GM20000 (cell line): ENCODE results near the gene TCFL5.

Source experiments
- DNase-seq: peaks from one replicate; pipeline ENCODE4 v3.0.0; 2012; ENCODE audit warnings: low spot score
- CTCF ChIP-seq: IDR thresholded peaks from 2 replicates; pipeline ENCODE4 v1.5.1; 2012; ENCODE audit warnings: mild to moderate bottlenecking, control low read depth; ENCODE audit errors: extremely low read depth, missing control alignments

The TCFL5 gene

DNA sequence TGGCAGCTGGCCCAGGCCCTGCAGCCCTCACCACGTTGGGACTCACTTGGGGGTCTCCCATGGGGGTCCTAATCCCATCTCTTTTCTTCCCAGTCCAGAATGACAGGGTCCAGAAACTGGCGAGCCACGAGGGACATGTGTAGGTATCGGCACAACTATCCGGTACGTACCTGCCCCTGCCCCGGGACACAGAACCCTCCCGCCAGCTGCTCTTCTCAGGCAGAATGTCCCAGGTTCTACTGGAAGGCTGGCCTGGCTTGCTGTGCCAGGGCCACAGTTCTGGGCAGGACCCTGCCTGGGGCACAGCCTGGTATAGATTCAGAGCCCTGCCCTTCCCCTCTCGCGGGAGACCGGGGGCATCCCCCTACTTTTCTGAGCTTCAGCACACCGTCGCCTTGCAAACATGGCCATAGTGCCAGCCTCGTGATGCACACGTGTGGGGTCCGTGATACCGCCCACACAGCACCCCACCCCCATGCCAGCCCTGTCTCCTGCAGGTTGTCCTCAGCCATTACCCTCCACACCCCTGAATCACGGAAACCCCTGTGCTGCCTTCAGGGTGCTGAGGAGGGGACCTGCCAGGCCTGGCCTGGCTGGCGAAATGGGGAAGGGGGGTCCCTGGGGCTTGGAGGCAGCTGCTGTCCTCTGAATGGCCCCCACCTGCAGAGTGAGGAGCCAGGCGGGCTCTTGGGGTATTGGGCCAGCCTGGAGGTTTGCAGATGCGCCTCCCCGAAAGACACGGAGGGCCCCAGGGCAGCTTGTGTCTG, 54.0 kb downstream of the TCFL5 start:
- no peak for DNase-seq
- TF ChIP-seq CTCF, result no peak

DNA sequence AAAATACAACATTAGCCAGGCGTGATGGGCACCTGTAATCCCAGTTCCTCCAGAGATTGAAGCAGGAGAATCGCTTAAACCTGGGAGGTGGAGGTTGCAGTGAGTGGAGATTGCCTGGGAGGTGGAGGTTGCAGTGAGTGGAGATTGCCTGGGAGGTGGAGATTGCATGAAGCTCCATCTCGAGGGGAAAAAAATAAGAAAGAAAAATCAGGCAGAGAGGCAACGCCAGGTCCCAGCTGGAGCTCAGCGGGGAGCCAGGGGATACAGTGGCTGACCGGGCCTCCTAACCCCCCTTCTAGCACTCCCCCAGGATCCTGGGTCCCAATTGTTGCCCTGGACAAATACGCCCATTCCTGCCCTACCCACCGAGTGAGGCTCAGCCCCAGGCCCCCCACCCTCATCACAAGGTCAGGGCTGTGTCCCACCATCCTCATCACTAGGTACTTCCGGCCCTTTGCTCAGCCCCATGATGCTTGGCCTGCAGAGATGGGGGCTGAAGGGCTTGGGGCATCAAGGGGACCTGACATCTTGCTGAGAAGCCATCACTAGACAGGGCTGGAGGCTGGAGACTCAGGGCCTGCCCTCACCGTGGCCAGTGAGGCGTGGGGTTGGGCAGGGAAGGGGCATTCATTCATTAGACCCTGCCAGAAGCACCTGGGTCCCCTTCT, 55.1 kb downstream of the TCFL5 start:
- DNase-seq, result no peak
- TF ChIP-seq CTCF, result no peak

DNA sequence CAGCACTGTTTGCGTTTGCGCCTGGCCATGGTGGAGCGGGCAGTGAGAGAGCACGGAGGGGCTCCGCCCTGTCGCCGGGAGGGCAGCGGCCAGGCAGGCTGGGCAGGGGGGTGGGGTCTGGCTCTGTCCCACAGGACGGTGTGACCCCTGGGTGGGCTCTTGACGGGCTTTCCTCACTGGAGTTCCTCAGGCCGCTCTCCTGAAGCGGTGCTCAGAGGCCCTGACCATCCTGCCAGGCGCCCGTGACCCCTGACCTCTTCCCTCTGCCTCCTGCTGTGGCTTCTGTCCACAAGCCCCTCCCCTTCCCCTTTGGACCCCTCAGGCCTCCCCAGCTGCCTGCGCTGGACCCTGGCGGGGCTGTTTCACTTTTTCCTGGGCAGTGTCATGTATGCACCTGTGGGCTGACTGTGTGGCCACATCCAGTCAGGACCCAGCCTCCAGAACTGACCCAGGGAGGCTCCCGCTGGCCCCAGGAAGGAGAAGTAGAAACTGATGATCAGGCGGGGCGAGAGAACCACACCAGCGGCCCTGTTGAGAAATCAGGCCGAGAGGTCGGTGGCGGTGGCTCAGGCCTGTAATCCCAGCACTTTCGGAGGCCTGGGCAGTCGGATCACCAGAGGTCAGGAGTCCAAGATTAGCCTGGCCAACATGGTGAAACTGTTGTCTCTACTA, 55.8 kb downstream of the TCFL5 start:
- no peak for DNase-seq
- TF ChIP-seq CTCF, result no peak

GRCh38 chr20:62805155-62805710, 56.4 kb downstream of the TCFL5 start:
- DNase-seq, result peak; percentile 75
- TF ChIP-seq CTCF, result no peak

GRCh38 chr20:62804627-62805154, 56.9 kb downstream of the TCFL5 start, which contains the start of gene OGFR:
Gene OGFR, plus strand, starts transcription at chr20:62804835. Its CDS starts 25 bp downstream, at chr20:62804860.
- no peak for TF ChIP-seq CTCF
- peak; percentile 97 for DNase-seq

DNA sequence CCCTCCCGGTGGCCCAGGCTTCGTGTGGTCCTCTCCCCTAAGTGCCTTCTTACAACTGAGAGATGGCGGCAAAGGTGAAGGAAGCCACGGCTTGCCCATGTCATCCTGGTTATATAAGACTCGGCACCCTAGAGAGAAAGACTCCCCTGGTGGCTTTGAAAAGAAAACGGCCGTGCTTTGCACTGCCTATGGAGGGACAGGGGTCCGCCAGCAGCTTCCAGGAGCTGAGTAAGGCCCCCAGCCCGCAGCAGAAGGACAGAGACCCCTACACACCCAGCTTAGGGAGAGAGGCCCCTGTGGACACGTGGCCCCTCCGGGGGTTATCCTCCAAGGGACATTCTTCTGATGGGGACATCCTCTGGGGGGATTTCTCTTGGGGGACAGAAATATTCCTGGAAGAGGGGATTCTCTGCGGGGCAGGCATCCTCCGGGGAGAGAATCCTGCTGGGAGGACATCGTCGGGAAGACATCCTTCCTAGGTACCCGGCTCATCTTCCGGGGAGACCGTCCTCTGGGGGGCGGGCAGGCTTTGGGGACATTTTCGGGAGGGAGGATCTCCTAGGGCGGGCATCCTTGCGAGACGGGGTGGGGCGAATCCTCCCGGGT, 57.5 kb downstream of the TCFL5 start:
- DNase-seq, result peak; percentile 58
- no peak for TF ChIP-seq CTCF
